Epithelial cell of esophagus (primary cell): ENCODE data around the gene RBM18.

Experiments used
- DNase-seq: peaks from one replicate; pipeline ENCODE4 v3.0.0; 2010; ENCODE audit warnings: low read depth
- H3K4me3 ChIP-seq: 2 replicates; pipeline ENCODE4 v1.5.1; 2011; ENCODE audit warnings: mild to moderate bottlenecking, low read length, control low read depth
- CTCF ChIP-seq: IDR thresholded peaks from 2 replicates; pipeline ENCODE4 v1.5.1; 2011; ENCODE audit warnings: low read depth, mild to moderate bottlenecking, low read length, control low read depth, inconsistent platforms; ENCODE audit not compliant: insufficient read depth; ENCODE audit errors: missing control alignments

Gene RBM18

GRCh38 chr9:122223435-122223834 lies 41.2 kb downstream of the RBM18 start:
- DNase-seq = no peak
- TF ChIP-seq CTCF = no peak
- no peak overlapping the region for H3K4me3 ChIP-seq

- DNase-seq = no peak
- H3K4me3 ChIP-seq = no peak overlapping the region
- TF ChIP-seq CTCF = no peak
These were observed 41.8 kb downstream of the RBM18 start for GRCh38 chr9:122222791-122223190.

- no peak overlapping the region for H3K4me3 ChIP-seq
- no peak for TF ChIP-seq CTCF
- no peak for DNase-seq
These were observed 43.3 kb downstream of the RBM18 start for GRCh38 chr9:122221183-122221811.

GRCh38 chr9:122220673-122221182 lies 43.9 kb downstream of the RBM18 start:
- DNase-seq = no peak

GRCh38 chr9:122219856-122220672 lies 44.6 kb downstream of the RBM18 start:
- no peak for DNase-seq
- H3K4me3 ChIP-seq = no peak overlapping the region
- TF ChIP-seq CTCF = no peak

More at GRCh38 chr9:122220673-122221182, 43.9 kb downstream of the RBM18 start:
- no peak for TF ChIP-seq CTCF
- no peak overlapping the region for H3K4me3 ChIP-seq

GRCh38 chr9:122218935-122219855 lies 45.4 kb downstream of the RBM18 start:
- no peak for DNase-seq
- H3K4me3 ChIP-seq = peak overlapping the region; percentile 19
- no peak for TF ChIP-seq CTCF
